Endothelial cell of umbilical vein (primary cell): ENCODE data around the gene UBE2U. TPM values are rescaled to one million over a fixed set of nuclear protein-coding genes. Genes with fewer than 3 reads are reported as not detected.

Experiments
- BruUV-seq: library from RNA; stranded (reverse); fragments of 400-500 nt; replicated peaks from 2 replicates; lab custom pipeline; 2021; lab: Mats Ljungman, UMichigan
- CTCF ChIA-PET: fragments of 300-600, 350-600 bp; sonication (Branson Sonifier 250); formaldehyde crosslinking; loops from one replicate; lab custom pipeline; 2021; ENCODE audit warnings: antibody characterized with exemption, inconsistent platforms; lab: Charles Lee
- POLR2A ChIA-PET: fragments of 300-600, 350-600 bp; sonication (Branson Sonifier 250); formaldehyde crosslinking; loops from one replicate; lab custom pipeline; 2021; ENCODE audit warnings: antibody characterized with exemption, inconsistent platforms; lab: Charles Lee
- DNase-seq: peaks from one replicate; pipeline ENCODE4 v3.0.0-alpha.2; 2011; ENCODE audit warnings: low read depth, low spot score
- FAIRE-seq: peaks from 2 replicates; lab custom pipeline; 2011; peaks lifted over from hg19 to GRCh38; lab: Jason Lieb, UNC
- H2AFZ ChIP-seq: 2 replicates; pipeline ENCODE4 v1.6.0; 2012; ENCODE audit warnings: low read depth, low read length, control low read depth, inconsistent platforms
- H3K27ac ChIP-seq: 2 replicates; pipeline ENCODE4 v1.5.1; 2011; ENCODE audit warnings: low read depth, mild to moderate bottlenecking, control low read depth, low read length, moderate library complexity; ENCODE audit not compliant: insufficient read depth
- H3K27me3 ChIP-seq, 2 experiments: 2 replicates each; pipeline versions ENCODE4 v1.6.0 to v1.6.1; 2011; ENCODE audit warnings: low read length in 2 of 2, mixed read lengths in 1 of 2; ENCODE audit not compliant: control insufficient read depth in 2 of 2, insufficient read depth in 2 of 2
- H3K36me3 ChIP-seq, 2 experiments: 2 replicates in 1 of 2; 3 replicates in 1 of 2; pipeline ENCODE4 v1.5.1; 2011; ENCODE audit warnings: low read length in 2 of 2, mild to moderate bottlenecking in 1 of 2, moderate library complexity in 1 of 2; ENCODE audit not compliant: control insufficient read depth in 2 of 2, insufficient read depth in 2 of 2; ENCODE audit errors: extremely low read depth in 1 of 2
- H3K4me1 ChIP-seq: 3 replicates; pipeline ENCODE4 v1.5.1; 2011; ENCODE audit warnings: mild to moderate bottlenecking, low read length; ENCODE audit not compliant: control insufficient read depth, insufficient read depth; ENCODE audit errors: extremely low read depth
- H3K4me2 ChIP-seq: 2 replicates; pipeline ENCODE4 v1.6.1; 2011; ENCODE audit warnings: low read length, control low read depth, mixed read lengths; ENCODE audit not compliant: insufficient read depth
- H3K4me3 ChIP-seq, 3 experiments: fragments of 200-600 bp in 1 of 3; sonication (generic), shearing (Covaris generic) in 1 of 3; replicated peaks in 1 of 3; 2 replicates each; pipeline ENCODE4 v1.5.1; 2011 to 2016; ENCODE audit warnings: control low read depth in 3 of 3, low read length in 3 of 3, mild to moderate bottlenecking in 2 of 3, inconsistent platforms in 1 of 3, low read depth in 1 of 3, moderate library complexity in 1 of 3; ENCODE audit not compliant: insufficient read depth in 1 of 3
- H3K79me2 ChIP-seq: 2 replicates; pipeline ENCODE4 v1.6.0; 2012; ENCODE audit warnings: low read length, inconsistent platforms; ENCODE audit not compliant: control insufficient read depth, insufficient read depth
- H3K9ac ChIP-seq: replicated peaks from 2 replicates; pipeline ENCODE3; 2011; ENCODE audit warnings: low read length, control low read depth; ENCODE audit not compliant: insufficient read depth; ENCODE audit errors: extremely low read depth
- H3K9me1 ChIP-seq: replicated peaks from 3 replicates; pipeline ENCODE4 v1.6.0; 2011; ENCODE audit warnings: mild to moderate bottlenecking, low read length; ENCODE audit not compliant: control insufficient read depth, insufficient read depth; ENCODE audit errors: extremely low read depth
- H3K9me3 ChIP-seq: replicated peaks from 2 replicates; pipeline ENCODE4 v1.5.1; 2012; ENCODE audit warnings: low read length, inconsistent platforms; ENCODE audit not compliant: control insufficient read depth, insufficient read depth
- H4K20me1 ChIP-seq: replicated peaks from 2 replicates; pipeline ENCODE3; 2011; ENCODE audit warnings: mild to moderate bottlenecking, low read length; ENCODE audit not compliant: control insufficient read depth, insufficient read depth; ENCODE audit errors: extremely low read depth
- EZH2 ChIP-seq: IDR thresholded peaks from 2 replicates; pipeline ENCODE4 v1.6.1; 2012; ENCODE audit warnings: borderline replicate concordance, low read depth, mild to moderate bottlenecking, moderate library complexity, low read length, inconsistent platforms; ENCODE audit not compliant: severe bottlenecking
- FOS ChIP-seq: IDR thresholded peaks from 2 replicates; pipeline ENCODE4 v1.6.1; 2011; ENCODE audit warnings: mild to moderate bottlenecking, low read length, moderate library complexity, borderline replicate concordance; ENCODE audit not compliant: insufficient read depth
- GATA2 ChIP-seq: IDR thresholded peaks from 2 replicates; pipeline ENCODE4 v1.7.0; 2011; ENCODE audit warnings: low read depth, mild to moderate bottlenecking, moderate library complexity, mixed read lengths, low read length; ENCODE audit not compliant: insufficient read length, insufficient read depth
- JUN ChIP-seq: IDR thresholded peaks from 2 replicates; pipeline ENCODE4 v1.6.1; 2011; ENCODE audit warnings: borderline replicate concordance, low read depth; ENCODE audit not compliant: insufficient read length, insufficient read depth
- MYC ChIP-seq: IDR thresholded peaks from one replicate; pipeline ENCODE4 v1.6.1; 2011; ENCODE audit warnings: mild to moderate bottlenecking, low read depth, low read length
- POLR2A ChIP-seq: IDR thresholded peaks from 2 replicates; pipeline ENCODE4 v1.6.1; 2012; ENCODE audit warnings: low read depth, mild to moderate bottlenecking, control low read depth, low read length
- POLR2AphosphoS5 ChIP-seq: IDR thresholded peaks from 2 replicates; pipeline ENCODE4 v1.6.1; 2012; ENCODE audit warnings: low read depth, mild to moderate bottlenecking, control low read depth, low read length, moderate library complexity; ENCODE audit not compliant: insufficient read depth
- dilution Hi-C: fragments of 300-500 bp; cut with MboI; formaldehyde crosslinking; loops from one replicate; pipeline ENCODE4 v1.15.0; 2019; ENCODE audit warnings: low sequenced_read_pairs; ENCODE audit not compliant: extremely low pct_ligation_motif_present
- intact Hi-C: fragments of 100-400 bp; cut with micrococcal nuclease; formaldehyde crosslinking; loops from one replicate; pipeline ENCODE4 v1.10.0; 2022
- polyA plus RNA-seq, 4 experiments: library from polyadenylated mRNA; depleted of rRNA in 3 of 4; stranded (reverse) in 3 of 4; unstranded in 1 of 4; fragments of >200 nt; gene quantifications; 2 replicates each; pipeline versions ENCODE4 v1.2.1 to v1.2.3, GENCODE V29; 2011 to 2012; ENCODE audit warnings: missing spikeins in 1 of 4
- total RNA-seq: library from RNA; stranded (reverse); gene quantifications from 2 replicates; pipeline ENCODE4 v1.2.3, GENCODE V29; 2021
- TF ChIP-seq, protein P1 (sequence below): IDR thresholded peaks from 2 replicates; pipeline ENCODE4 v1.6.1; 2011; ENCODE audit not compliant: insufficient read depth, insufficient read length
- TF ChIP-seq, protein P2 (sequence below), 2 donors: IDR thresholded peaks; 1 replicate in 1 of 2; 2 replicates in 1 of 2; pipeline ENCODE4 v1.5.1; 2011; ENCODE audit warnings: low read length in 2 of 2, mild to moderate bottlenecking in 2 of 2, moderate library complexity in 2 of 2, control low read depth in 1 of 2, inconsistent platforms in 1 of 2, low read depth in 1 of 2; ENCODE audit not compliant: insufficient read depth in 1 of 2; ENCODE audit errors: extremely low read depth in 1 of 2

The UBE2U gene
- total and polyA plus RNA-seq, 2 donors (not counting 3 experiments of a cell fraction or from before 2014, with no cell fraction given) = not detected

DNA sequence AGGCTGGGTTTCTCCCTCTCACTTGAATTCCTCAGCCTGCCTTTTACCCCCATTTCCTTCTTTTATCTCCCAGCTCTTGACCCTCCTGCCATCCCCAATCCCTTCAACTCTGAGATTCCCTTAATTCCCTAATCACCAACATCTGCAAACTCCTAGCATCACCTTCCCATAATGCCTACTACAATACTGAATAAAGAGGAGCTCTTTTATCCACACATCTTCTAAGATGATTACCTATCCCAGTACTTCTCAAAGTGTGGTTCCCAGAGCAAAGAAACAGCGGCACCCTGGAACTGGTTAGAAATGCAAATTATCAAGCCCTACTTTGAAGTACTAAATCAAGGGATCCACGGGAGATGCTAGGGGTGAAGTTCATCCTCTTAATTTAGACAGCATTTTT is 21.2 kb upstream of the UBE2U start:
- Histone ChIP-seq H3K9me1 (no peaks in the 10 kb centered on the region), H3K9me3 (no peaks in the 10 kb centered on the region), H2AFZ (no peak overlapping the region), H3K9ac (no peak overlapping the region), H3K36me3 (no peaks in the 10 kb centered on the region), H3K79me2 (no peaks in the 10 kb centered on the region), H3K27me3 (no peaks in the 10 kb centered on the region), H4K20me1 (no peaks in the 10 kb centered on the region), H3K4me2 (no peak overlapping the region), H3K4me3 (no peak overlapping the region), H3K27ac (no peak overlapping the region), H3K4me1 (no peaks in the 10 kb centered on the region)
- no peak for FAIRE-seq
- no TSS peak for BruUV-seq
- dilution Hi-C loops = no loop called here
- DNase-seq = no peak
- TF ChIP-seq POLR2AphosphoS5 (no peak), JUN (no peak), FOS (no peak)
- intact Hi-C loops = no loop called here
- ChIA-PET POLR2A (no interaction called here), CTCF (interaction anchor here (0.9 to 1.6 kb wide), 4 partner anchors 37 to 508 kb away, joined by 3 to 7 read pairs (median 3); no protein-coding TSS in a partner anchor)

DNA sequence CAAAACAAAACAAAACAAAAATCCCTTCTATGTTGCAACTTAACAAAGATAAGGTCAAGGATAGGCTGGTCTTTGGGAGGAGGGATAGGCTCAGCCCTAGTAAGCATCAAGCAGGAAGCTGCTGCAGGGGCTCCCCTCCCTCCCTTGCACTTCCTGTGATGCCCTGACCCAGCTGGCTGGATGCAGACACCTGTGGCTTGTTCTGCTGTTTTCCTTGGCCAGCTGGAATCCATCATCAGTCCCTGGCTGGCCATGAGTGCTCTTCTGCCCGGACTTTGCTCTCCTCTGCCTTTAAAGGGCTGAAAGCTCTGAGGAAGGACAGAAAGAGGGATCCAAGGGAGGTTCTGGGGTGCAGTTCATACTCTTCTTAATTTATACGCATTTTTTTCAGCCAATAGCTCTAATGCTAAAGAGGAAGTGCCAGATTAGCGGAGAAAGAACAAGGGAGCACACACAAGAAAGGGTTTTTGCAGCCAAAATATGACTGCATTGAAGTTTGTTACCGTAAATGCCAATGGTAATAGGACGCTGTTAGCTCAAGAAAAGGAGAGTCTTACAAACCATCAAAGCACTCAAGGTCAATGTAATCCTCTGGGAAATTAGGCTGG is 19.9 kb upstream of the UBE2U start:
- Histone ChIP-seq H3K9me3 (no peaks in the 10 kb centered on the region), H3K9ac (no peak overlapping the region), H3K36me3 (no peaks in the 10 kb centered on the region), H3K9me1 (no peaks in the 10 kb centered on the region), H3K4me3 (no peak overlapping the region), H3K27me3 (no peaks in the 10 kb centered on the region), H3K4me2 (no peak overlapping the region), H3K4me1 (no peaks in the 10 kb centered on the region), H3K79me2 (no peaks in the 10 kb centered on the region), H4K20me1 (no peaks in the 10 kb centered on the region), H2AFZ (no peak overlapping the region), H3K27ac (no peak overlapping the region)
- BruUV-seq = no TSS peak
- TF ChIP-seq MYC (no peak), POLR2AphosphoS5 (no peak), GATA2 (no peak), FOS (no peak), EZH2 (no peak), JUN (no peak), POLR2A (no peak)
- TF ChIP-seq, protein P1, sequence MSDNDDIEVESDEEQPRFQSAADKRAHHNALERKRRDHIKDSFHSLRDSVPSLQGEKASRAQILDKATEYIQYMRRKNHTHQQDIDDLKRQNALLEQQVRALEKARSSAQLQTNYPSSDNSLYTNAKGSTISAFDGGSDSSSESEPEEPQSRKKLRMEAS = no peak
- TF ChIP-seq, protein P2, sequence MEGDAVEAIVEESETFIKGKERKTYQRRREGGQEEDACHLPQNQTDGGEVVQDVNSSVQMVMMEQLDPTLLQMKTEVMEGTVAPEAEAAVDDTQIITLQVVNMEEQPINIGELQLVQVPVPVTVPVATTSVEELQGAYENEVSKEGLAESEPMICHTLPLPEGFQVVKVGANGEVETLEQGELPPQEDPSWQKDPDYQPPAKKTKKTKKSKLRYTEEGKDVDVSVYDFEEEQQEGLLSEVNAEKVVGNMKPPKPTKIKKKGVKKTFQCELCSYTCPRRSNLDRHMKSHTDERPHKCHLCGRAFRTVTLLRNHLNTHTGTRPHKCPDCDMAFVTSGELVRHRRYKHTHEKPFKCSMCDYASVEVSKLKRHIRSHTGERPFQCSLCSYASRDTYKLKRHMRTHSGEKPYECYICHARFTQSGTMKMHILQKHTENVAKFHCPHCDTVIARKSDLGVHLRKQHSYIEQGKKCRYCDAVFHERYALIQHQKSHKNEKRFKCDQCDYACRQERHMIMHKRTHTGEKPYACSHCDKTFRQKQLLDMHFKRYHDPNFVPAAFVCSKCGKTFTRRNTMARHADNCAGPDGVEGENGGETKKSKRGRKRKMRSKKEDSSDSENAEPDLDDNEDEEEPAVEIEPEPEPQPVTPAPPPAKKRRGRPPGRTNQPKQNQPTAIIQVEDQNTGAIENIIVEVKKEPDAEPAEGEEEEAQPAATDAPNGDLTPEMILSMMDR (IDR thresholded peaks at IDR 0.05; ENCODE audit: extremely low read depth in 1 of 2, insufficient read depth in 1 of 2, low read depth in 1 of 2, low read length in 2 of 2) = no peak
- no peak for DNase-seq
- no peak for FAIRE-seq
- ChIA-PET CTCF (interaction anchor here (1.0 to 1.5 kb wide), 2 partner anchors 46 to 509 kb away, joined by 3 to 4 read pairs; no protein-coding TSS in a partner anchor), POLR2A (no interaction called here)
- dilution Hi-C loops (no loop called here), intact Hi-C loops (no loop called here)
